Left renal cortex interstitium (tissue), 4 donors: Measurements from ENCODE around the gene TRIM47. TPM values are rescaled to one million over a fixed set of nuclear protein-coding genes. Genes with fewer than 3 reads are reported as not detected.
"Not testable (repeated sequence)": the region's sequence is repeated elsewhere in the genome, so short reads cannot be mapped to it uniquely, and the experiment has no call there.

Experiments
- DNase-seq, 4 donors: peaks; one replicate each; pipeline ENCODE4 v3.0.0-alpha.2; 2013; ENCODE audit warnings: low read depth in 4 of 4, low spot score in 2 of 4, missing footprints in 1 of 4
- polyA plus RNA-seq, 4 donors: library from polyadenylated mRNA; unstranded; fragments of 120-200 nt; gene quantifications; one replicate each; pipeline ENCODE4 v1.2.1, GENCODE V29; 2013; ENCODE audit not compliant: insufficient read length in 4 of 4

TRIM47 gene
- polyA plus RNA-seq, 4 donors = 5.6 to 7.5 (median 6.6) TPM

- no peak for DNase-seq
Measured at GRCh38 chr17:75892556-75893224, 14.3 kb upstream of the TRIM47 start.

- no peak for DNase-seq
Measured at GRCh38 chr17:75891605-75892555, 13.5 kb upstream of the TRIM47 start.

GRCh38 chr17:75891022-75891604 is 12.7 kb upstream of the TRIM47 start:
- DNase-seq = no peak

GRCh38 chr17:75889454-75889853 is 11.1 kb upstream of the TRIM47 start:
- DNase-seq = no peak

- DNase-seq = no peak
Measured at GRCh38 chr17:75888484-75888883, 10.1 kb upstream of the TRIM47 start.

- not testable (repeated sequence) for DNase-seq
Measured at GRCh38 chr17:75885860-75886259, 7.5 kb upstream of the TRIM47 start.

GRCh38 chr17:75885431-75885830 is 7.0 kb upstream of the TRIM47 start:
- no peak for DNase-seq

GRCh38 chr17:75881678-75882454 is 3.5 kb upstream of the TRIM47 start:
- no peak for DNase-seq

GRCh38 chr17:75880266-75880665 is 1.9 kb upstream of the TRIM47 start:
- no peak for DNase-seq

- peak in 1 of 4 donors; percentile 50 for DNase-seq
Measured at GRCh38 chr17:75877752-75878173, 618 bp downstream of the TRIM47 start.

GRCh38 chr17:75876938-75877751 is 1.2 kb downstream of the TRIM47 start:
- peak in 1 of 4 donors; percentile 43 for DNase-seq

GRCh38 chr17:75876190-75876937 is 2.0 kb downstream of the TRIM47 start:
- DNase-seq = no peak

GRCh38 chr17:75875940-75876189 is 2.5 kb downstream of the TRIM47 start:
- DNase-seq = no peak

- no peak for DNase-seq
Measured at GRCh38 chr17:75875182-75875939, 3.0 kb downstream of the TRIM47 start.

GRCh38 chr17:75874323-75875181 is 3.8 kb downstream of the TRIM47 start:
- DNase-seq = no peak

- DNase-seq = no peak
Measured at GRCh38 chr17:75873587-75874322, 4.6 kb downstream of the TRIM47 start.
